ENCODE data around the gene SLC9A3.

The SLC9A3 gene

DNA sequence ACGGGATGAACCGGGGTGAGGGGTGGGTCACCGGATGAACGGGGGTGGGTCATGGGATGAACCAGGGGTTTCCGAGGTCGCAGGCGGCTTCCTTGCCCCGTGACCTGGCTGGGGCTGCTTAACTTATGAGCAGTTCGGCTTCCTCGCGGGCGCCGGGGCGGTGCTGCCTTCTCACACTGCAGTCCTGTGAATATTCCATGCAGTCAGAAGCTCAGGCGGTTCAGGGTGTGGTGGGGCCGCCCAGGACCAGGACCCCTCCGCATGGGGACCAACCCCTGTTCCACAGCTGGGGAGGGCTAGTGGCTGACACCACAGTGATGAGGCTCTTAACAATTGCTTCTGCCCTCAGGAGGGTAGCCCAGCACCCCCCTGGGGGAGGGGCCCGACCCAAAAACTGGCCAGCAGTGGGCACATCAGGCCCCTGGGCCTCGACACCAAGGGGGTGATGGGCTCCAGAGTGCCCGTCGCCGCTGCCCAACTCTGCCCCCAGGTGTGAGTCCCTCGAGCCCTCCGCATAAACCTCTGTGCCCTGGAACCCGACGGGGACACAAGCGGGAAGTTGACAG is 30.9 kb upstream of the SLC9A3 start:
- no peak for DNase-seq (ENCODE audit: low read depth in 2 of 2)

DNA sequence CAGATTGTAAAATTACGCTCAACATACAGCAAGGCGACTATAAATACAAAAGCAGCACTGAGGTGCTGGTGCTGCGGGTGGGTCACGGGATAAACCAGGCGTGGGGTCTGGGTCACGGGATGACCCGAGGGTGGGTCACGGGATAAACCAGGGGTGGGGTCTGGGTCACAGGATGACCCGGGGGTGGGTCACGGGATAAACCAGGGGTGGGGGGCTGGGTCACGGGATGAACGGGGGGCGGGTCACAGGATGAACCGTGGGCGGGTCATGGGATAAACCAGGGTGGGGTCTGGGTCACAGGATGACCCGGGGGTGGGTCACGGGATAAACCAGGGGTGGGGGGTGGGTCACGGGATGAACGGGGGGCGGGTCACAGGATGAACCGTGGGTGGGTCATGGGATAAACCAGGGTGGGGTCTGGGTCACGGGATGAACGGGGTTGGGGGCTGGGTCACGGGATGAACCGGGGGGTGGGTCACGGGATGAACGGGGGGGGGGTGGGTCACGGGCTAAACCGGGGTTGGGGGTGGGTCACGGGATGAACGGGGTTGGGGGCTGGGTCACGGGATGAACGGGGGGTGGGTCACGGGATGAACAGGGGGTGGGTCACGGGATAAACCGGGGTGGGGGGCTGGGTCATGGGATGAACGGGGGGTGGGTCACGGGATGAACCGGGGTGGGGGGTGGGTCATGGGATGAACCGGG is 30.2 kb upstream of the SLC9A3 start:
- no peak for DNase-seq (ENCODE audit: low read depth in 2 of 2)

DNA sequence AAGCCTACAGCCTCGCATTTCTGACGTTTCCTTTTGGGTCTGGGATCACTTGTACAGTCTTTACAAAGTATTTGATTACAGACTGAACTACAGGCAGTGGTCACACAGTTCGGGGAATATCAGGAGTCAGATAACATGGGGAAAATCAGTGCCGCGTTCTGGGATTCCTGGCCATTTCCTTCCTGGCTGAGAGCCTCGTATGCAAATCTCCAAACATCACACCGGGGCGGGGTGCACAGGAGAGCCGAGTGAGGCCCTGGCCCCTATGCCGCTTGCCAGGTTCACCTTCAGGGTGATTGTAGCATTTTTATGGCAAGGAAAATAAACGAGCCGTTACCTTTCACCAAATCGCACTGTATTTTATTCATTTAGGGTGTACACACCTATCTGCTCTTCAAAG is 29.6 kb upstream of the SLC9A3 start:
- DNase-seq (ENCODE audit: low read depth in 2 of 2): no peak

DNA sequence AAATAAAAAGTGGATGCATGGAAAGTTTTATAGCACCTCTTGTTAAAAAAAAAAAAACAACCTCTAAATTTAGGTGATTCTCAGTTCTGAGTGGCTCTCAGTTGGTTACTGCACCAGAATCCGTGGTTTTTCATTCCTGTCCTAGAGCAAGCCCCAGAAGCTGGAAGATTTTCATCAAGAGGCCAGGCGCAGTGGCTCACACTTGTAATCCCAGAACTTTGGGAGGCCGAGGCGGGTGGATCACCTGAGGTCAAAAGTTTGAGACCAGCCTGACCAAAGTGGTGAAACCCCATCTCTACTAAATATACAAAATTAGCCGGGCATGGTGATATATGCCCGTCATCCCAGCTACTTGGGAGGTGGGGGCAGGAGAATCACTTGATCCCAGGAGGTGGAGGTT is 27.2 kb upstream of the SLC9A3 start:
- DNase-seq (ENCODE audit: low read depth in 2 of 2): no peak

DNA sequence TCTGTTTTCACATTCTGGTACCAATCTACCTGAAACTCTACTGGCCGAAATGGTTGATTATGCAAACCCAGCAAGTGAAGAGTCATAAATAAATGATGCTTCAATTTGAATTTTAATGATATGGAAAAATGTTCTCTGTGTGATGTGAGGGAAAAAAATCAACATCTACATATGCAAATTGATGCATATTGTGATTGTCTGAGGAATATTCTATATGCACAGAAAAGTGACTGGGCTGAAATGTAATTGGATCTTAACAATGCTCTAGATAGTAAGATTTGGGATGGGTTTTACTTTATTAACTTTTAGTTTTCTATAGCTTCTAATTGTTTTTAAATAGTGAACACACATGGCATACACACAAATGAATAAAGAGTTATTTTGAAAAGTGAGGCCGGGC is 25.0 kb upstream of the SLC9A3 start:
- DNase-seq (ENCODE audit: low read depth in 2 of 2): no peak

DNA sequence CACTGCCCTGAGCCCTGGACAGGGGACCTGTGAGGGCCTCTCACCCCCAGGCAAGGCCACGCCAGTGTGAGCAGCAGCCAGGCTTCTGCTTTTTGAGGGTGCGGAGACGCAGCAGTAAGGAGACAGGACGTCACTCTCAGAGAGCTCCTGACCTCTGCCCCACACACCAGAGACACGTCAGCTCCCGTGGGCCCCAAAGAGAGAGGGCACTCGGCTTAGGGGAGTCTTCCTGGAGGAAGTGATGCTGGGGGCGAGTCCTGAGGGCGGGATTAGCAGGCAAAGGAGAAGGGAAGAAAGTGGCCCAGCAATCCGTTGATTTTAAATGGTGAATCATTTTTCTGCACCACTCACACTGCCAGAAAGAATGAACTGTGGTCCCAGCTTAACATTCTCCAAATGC is 24.0 kb upstream of the SLC9A3 start:
- DNase-seq (ENCODE audit: low read depth in 2 of 2): no peak

DNA sequence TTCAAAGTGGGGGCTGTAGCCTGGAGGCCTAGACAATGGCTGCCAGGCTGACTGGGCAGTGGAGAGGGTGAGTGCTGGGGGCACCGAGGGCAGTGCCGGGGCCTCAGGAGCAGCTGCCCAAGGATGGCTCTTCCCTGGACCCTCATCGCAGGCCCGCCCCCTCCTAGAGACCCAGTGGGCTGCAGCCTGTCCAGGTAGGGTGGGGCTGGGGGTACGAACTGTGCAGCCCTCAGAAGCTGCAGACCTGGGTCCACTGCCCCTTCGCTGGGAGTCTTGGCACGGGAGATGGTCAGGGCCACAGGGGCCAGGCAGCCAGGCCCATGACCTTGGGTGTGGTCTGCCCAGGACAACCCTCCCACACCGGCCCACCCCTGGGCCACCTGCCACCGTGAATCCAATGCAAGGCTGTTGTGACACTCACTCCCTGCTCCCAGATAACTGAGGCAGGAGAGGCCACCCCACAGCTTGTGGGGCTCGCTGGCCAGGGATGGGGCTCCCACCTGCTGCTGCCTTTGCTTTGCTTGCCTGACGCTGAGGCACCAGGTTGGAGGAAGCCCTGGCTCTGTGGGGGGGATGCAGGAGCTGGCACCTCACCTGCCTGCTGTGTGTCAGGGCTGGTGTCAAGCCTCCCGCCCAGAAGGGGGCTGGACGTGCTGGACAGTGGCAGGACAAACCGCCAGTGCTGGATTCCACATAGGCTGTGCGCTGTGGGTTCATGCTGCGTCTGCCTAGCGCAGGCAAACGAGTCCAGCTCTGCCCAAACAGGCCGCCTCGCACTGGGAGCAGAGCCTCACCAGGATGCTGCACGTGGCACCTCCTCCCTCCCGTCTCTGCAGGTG is 23.1 kb upstream of the SLC9A3 start:
- DNase-seq (ENCODE audit: low read depth in 2 of 2): no peak

DNA sequence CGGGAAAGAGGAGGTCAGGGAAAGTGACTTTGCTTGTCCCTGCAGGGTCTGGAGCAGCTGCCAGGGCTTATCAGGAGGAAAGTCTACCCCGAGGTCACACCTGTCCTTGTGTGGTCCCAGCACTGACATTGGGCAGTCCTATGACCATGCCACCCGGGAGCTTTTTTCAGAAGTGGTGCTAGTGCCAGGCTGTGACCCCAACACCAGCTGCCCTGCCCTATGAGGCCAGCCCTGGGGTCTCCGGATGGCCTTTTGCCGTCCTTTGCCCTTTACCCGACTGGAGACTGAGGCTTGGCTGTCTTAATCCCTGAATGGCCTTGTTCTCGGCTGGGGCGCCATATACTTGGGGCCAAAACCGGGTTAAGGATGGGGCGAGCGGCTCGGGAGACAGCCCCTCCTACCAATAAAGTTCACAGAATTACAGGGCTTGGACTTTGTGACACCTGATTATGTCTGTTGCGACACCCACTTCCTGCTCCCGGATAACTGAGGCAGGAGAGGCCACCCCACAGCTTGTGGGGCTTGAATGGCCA is 22.2 kb upstream of the SLC9A3 start:
- DNase-seq (ENCODE audit: low read depth in 2 of 2): no peak

DNA sequence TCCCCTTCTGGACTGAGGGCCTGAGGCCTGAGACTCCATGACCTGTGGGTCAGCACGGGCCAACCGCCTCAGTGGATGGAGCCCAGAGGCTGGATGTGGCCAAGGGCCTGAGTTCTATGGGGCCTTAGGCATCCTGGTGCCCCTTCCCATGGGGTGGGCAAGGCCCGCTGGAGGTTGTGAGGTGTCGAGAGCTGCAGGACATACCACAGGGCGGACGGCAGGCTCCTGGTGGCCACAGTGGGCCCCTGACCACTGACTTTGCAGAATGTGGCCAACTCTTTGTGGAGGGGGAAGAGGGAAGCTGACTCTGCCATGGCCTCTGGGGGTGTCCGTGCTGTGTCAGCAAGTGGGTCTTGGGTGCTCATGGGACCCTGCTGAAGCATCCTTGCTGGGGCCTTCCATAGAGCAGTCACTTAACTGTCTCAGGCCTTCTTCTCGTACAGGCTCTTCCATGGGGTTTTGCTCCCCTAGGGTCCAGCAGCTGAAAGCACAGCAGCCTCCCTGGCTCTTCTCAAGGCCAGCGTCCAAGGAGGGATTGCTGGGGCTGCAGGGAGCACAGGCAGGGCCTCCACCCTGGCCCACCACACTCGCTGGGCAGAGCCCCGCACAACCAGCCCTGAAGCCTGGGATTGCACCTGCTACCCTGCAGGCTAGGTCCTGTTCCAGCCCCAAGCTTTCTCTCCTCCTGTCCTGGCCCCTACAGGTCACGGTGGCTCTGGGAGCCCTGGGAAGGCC is 21.6 kb upstream of the SLC9A3 start:
- no peak for DNase-seq (ENCODE audit: low read depth in 2 of 2)

DNA sequence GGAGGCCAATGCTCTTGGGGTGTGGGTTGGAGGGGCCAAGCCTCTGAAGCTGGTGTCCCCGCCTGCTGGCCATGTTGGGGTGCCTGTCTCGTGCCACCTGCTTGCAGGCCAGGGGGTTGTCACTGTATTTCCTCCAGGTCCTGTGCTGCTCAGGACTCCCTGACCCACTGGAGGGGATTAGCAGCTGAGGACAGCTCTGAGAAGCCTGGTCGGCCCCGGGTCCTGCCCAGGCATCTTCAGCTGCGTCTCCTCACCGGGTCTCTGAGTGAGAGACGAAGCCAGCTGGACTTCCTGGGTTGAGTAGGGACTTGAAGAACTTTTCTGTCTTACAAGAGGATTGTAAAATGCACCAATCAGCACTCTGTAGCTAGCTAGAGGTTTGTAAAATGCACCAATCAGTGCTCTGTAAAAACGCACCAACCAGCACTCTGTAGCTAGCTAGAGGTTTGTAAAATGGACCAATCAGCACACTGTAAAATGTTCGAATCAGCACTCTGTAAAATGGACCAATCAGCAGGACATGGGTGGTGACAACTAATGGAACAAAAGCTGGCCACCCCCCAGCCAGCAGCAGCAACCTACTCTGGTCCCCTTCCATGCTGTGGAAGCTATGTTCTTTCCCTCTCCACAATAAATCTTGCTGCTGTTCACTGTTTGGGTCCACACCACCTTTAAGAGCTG is 20.6 kb upstream of the SLC9A3 start:
- DNase-seq (ENCODE audit: low read depth in 2 of 2): no peak

DNA sequence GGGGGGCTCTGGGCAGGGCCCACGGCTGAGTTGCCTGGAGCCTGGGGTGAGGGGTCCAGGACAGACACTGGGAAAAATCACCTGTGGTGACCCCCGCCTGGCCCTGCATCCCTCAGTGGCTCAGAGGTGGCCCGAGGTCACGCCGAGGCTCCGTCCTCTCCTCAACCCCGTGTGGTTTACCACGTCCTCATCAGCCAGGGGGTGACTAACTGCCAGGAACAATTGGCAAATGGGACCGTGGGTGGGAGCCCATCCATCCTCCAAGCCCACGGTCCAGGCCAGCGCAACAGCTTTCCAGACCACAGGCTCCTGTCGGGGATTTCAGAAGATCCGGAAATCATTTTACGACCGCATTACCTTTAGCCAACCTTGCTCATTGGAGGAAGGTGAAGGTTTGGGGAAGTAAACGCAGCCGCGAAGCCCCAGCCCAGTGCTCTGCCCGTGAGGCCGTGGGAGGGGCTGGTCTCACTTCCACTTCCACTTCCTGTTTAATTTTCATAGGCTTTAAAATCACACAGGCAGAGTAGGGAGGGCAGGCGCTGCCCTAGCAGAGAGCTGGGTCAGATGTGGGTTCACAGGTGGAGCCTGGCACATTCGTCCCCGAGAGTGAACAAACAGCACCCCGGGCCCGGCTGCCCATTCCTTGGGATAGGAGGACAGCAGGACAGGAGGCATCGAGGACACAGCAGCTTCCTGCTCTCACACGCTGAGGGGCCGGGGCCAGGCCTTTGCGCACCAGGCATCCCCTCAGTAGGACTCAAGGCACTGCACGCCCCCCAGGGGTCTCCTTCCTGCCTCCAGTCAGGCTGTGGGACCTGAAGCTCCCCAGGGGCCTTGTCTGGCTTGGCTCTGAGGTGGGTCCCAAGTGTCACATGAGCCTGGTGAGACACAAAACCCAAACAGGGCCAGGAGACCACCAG is 19.8 kb upstream of the SLC9A3 start:
- peak; percentile 22 to 26 for DNase-seq (ENCODE audit: low read depth in 2 of 2)

DNA sequence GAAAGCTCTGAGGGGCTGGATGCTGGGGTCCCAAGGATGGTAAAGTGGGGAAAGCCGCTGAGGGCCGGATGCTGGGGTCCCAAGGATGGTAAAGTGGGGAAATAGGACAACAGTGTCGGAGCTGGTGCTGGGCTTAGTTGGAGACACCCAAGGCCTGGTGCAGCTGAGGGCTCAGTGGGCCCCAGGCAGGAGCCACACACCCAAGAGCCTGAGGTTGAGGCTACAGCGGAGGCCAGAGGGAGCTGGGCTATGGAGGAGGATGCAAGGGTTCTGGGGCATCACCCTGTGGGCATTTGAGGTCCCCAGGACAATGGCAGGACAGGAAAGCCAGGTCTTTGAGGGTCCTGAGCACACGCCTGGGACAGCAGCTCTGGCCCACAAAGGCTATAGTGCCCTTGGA is 19.1 kb upstream of the SLC9A3 start:
- DNase-seq (ENCODE audit: low read depth in 2 of 2): no peak

DNA sequence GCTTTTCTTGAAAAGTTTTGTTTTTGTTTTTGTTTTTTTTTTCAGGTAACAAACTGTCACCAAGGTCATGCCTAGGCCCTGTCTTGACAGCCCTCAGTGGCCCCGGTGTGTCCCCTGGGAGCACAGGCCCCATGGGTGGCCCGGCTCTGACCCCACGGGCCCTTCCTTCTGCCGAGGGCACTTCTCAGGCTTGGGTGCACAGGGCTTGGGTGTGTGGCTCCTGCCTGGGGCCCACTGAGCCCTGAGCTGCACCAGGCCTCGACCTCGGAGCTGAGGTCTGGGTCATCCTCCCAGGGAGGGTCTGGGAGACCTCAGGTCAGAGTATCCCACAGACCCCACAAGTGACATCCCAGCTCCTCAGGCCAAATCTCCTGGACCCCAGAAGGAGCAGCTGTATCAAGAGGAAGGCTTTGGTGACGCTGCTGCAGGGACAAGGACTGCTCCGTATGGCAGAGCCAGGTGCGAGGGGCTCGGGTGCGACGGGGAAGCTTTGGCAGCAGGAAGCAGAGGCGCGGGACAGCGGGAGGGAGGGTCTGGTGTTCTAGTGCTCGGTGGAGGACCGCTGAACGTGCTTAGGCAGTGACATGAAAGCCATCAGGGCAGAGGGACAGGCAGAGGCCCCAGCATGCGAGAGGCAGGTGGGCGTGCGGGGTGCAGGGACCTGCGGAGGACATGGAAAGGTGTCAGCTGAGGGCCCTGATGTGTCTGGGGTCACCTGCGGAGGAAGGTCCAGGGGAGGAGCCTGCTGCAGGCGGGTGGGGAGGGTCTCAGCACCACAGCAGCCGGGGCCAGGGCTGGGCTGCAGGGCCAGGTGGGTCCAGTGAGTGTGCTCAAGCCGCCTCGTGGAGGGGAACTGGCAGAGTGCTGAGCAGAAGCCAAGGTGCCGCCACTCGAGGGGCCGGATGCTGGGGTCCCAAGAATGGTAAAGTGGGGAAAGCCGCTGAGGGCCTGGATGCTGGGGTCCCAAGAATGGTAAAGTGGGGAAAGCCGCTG is 18.4 kb upstream of the SLC9A3 start:
- no peak for DNase-seq (ENCODE audit: low read depth in 2 of 2)

DNA sequence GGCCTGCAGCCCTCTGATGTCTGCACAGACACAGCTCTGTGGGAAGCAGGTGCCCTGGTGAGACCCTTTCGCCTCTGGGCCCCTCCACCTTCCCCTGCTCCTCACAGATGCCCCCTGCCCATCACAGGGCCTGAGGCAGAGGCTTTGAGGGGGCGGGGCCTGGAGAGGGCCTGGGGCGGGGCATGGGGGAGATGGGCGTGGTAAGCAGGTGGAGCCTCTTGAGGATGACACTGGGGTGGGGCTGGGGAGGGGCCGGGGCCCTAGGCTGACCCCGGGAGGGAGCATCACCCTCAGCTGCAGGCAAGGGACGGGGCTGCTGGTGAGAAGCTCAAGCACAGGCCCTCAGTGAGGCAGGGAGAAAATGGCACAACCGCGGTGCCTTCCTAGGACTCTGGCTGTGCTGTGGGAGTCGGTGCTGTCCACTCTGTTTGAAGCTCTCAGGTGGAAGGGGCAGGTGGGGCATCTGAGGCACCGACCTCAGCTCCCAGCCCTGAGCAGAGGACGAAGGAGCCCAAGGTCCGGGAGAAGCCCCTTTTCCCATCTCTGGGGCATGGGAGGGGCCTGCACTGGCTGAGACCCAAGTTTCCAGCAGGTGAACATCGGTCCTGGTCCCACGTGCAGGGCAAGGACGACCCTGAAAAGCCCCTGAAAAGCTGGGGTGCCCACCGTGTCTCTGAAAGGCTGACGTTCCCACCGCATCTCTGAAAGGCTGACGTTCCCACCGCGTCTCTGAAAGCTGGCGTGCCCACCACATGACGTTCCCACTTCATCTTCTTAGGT is 17.5 kb upstream of the SLC9A3 start:
- no peak for DNase-seq (ENCODE audit: low read depth in 2 of 2)

DNA sequence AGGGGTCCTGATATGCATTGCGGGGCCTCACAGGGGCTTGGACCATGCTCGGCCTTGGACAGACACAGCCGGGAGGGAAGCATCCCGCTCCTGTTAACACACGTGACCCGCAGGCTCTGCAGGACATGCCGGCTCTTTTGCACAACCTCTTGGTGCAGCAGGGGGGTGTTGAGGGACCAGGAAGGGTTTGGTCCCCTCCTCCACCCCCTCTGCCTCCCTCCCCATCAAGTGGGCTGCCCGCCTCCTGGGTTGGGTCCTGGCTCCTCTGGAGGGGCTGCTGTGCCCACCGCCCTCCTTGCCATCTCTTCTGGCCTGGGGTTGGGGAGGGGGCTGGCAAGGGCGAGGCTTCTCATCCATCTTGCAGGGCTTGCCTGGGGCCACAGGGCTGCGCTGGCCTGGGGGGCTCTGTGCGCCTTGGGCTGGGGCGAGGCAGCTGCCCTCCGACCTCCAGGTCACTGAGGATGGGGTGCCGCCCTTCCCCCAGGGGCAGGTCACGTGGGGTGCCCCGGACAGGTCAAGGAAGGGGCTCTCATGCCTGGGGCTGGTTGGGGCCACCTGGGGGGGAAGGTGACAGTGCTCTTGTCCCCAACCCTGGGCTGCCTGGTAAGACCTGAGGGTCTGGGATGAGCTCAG is 16.8 kb upstream of the SLC9A3 start:
- no peak for DNase-seq (ENCODE audit: low read depth in 2 of 2)

DNA sequence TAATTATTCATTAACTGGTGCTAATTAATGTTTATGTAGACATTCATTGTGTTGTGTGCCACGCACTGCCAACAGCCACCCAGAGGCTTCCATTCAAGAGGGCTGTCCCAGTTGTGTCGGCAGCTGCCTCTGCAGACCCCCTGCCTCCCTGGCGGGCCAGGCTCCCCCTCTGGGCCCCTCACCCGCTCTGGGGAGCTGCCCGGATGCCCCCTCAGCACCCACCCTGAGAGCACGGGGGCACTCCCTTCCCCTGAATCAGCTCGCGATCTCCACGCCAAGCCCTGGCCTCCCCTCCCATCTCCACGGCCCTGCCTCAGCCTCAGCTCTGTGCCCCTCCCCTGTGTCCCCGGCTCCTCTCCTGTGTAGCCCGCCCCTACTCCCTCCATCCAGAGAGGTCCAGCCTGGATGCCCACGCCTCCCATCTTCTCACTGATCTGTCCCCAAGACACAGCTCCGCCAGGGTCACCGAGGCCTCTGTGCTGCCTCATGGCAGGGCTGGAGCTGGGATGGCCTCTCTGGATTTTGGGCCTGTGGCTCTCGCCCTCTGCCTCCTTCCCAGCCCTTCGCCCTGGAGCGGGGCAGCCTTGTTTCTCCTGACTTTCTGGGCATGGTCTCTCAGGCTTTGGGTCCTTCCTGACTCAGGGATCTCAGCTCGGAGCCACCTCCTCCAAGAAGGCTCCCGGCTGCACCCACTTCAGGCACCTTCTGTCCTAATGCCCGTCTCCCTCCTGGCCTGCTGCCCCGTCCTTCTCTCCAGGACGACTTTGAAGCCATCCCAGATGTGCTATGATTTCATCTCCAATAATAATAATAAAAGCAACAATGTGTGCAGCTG is 16.0 kb upstream of the SLC9A3 start:
- no peak for DNase-seq (ENCODE audit: low read depth in 2 of 2)

DNA sequence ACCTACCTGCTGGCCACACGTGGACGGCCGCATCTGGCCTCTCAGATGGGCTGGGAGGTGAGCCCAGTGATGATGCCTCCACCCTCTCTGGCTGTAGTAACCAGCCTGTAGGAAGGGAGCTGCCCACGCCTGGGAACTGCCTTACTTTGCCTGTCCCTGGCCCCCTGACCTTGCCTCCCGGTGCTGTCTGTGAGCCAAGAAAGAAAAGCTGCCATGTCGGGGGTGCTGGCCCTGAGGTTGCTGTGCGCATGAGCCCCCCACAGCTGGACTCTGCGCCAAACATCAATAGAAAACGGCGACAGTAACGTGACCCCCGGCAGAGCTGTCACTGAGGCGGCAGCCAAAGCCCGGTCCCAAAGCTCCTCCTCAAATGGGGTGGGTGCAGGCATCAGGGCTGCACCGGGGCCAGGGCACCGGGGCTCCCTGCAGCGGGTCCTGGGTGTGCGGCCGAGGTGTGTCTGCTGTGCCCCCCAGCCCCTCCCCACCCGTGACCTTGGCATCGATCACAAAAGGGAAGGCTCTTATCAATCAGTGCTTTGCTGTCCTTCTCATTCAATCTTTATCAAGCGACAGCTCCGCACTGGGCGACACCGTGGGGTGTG is 15.3 kb upstream of the SLC9A3 start:
- DNase-seq (ENCODE audit: low read depth in 2 of 2): no peak
